A549 (cell line): ENCODE data around the gene TIMM50. TPM values are rescaled to one million over a fixed set of nuclear protein-coding genes. Genes with fewer than 3 reads are reported as not detected.

Experiments used
- ATAC-seq, 2 experiments: fragments of 200-7000 bp in 1 of 2; fragments of >200 bp in 1 of 2; cut with Nextera tagmentation in 1 of 2; cut with Tn5 transposase in 1 of 2; 3 replicates each; pipeline versions ENCODE4 v1.8.0 to v1.9.1; 2018 to 2020; ENCODE audit warnings: mild to moderate bottlenecking in 1 of 2, moderate library complexity in 1 of 2
- CTCF ChIA-PET: fragments of 300-600 bp; sonication (Branson Sonifier 250); formaldehyde crosslinking; extraction: SDS; loops from one replicate; lab custom pipeline; 2021; ENCODE audit warnings: antibody characterized with exemption, inconsistent platforms; lab: Yijun Ruan, JAX
- POLR2A ChIA-PET: fragments of 350-600 bp; formaldehyde crosslinking; extraction: SDS; loops from one replicate; lab custom pipeline; 2021; ENCODE audit warnings: antibody characterized with exemption, inconsistent platforms; lab: Yijun Ruan, JAX
- DNase-seq, 2 experiments: peaks; one replicate each; pipeline versions ENCODE4 v3.0.0 to v3.0.0-alpha.2; 2011 to 2016; ENCODE audit warnings: low read depth in 1 of 2, low spot score in 1 of 2
- FAIRE-seq: peaks from 2 replicates; lab custom pipeline; 2011; peaks lifted over from hg19 to GRCh38; lab: Jason Lieb, UNC
- H3K27ac ChIP-seq, 2 experiments: fragments of >200 bp; sonication (Bioruptor Twin); formaldehyde crosslinking; 3 replicates each; pipeline ENCODE4 v1.5.1; 2016 to 2017
- H3K4me1 ChIP-seq: fragments of >200 bp; sonication (Bioruptor Twin); formaldehyde crosslinking; 3 replicates; pipeline ENCODE4 v1.6.1; 2016
- H3K4me2 ChIP-seq: fragments of >200 bp; sonication (Bioruptor Twin); formaldehyde crosslinking; 3 replicates; pipeline ENCODE4 v1.6.1; 2016
- H3K4me3 ChIP-seq: fragments of >200 bp; sonication (Bioruptor Twin); formaldehyde crosslinking; 3 replicates; pipeline ENCODE4 v1.5.1; 2016
- H3K9me3 ChIP-seq: fragments of >200 bp; sonication (Bioruptor Twin); formaldehyde crosslinking; 3 replicates; pipeline ENCODE4 v1.6.1; 2016
- BHLHE40 ChIP-seq: IDR thresholded peaks from 2 replicates; pipeline ENCODE4 v1.6.1; 2012; ENCODE audit warnings: low read depth, low read length, inconsistent platforms
- CBX2 ChIP-seq: fragments of 200-600 bp; sonication (generic); IDR thresholded peaks from 2 replicates; pipeline ENCODE4 v1.6.1; 2016; ENCODE audit warnings: low read depth, mild to moderate bottlenecking, borderline replicate concordance
- CBX8 ChIP-seq: fragments of 200-600 bp; sonication (generic); IDR thresholded peaks from 2 replicates; pipeline ENCODE4 v1.6.1; 2016
- CHD2 ChIP-seq: fragments of 150-350 bp; IDR thresholded peaks from 2 replicates; pipeline ENCODE4 v1.6.1; 2014; ENCODE audit warnings: low read length; ENCODE audit not compliant: partially characterized antibody
- EHF ChIP-seq: fragments of 250-450 bp; sonication (Bioruptor Pico); IDR thresholded peaks from 2 replicates; pipeline ENCODE4 v1.5.0; 2020; ENCODE audit warnings: mild to moderate bottlenecking
- ESRRA ChIP-seq: fragments of 150-350 bp; IDR thresholded peaks from 2 replicates; pipeline ENCODE4 v1.6.1; 2014; ENCODE audit warnings: mild to moderate bottlenecking, low read length, borderline replicate concordance
- FOSB ChIP-seq: fragments of 250-450 bp; sonication (Bioruptor Pico); IDR thresholded peaks from 2 replicates; pipeline ENCODE4 v1.5.0; 2020; ENCODE audit warnings: mild to moderate bottlenecking, moderate library complexity
- FOSL2 ChIP-seq, 2 experiments: fragments of 450-650 bp in 1 of 2; fragments of >200 bp in 1 of 2; sonication (Bioruptor Twin) in 1 of 2; formaldehyde crosslinking; IDR thresholded peaks; 2 replicates each; pipeline versions ENCODE4 v1.5.0 to v1.6.1; 2016 to 2020; ENCODE audit warnings: mild to moderate bottlenecking in 1 of 2, moderate library complexity in 1 of 2
- FOXS1 ChIP-seq: fragments of 250-450 bp; sonication (Bioruptor Pico); IDR thresholded peaks from 2 replicates; pipeline ENCODE4 v1.5.0; 2020; ENCODE audit warnings: mild to moderate bottlenecking, moderate library complexity
- HEYL ChIP-seq: fragments of 250-450 bp; sonication (Bioruptor Pico); IDR thresholded peaks from 2 replicates; pipeline ENCODE4 v1.8.0; 2021; ENCODE audit warnings: mild to moderate bottlenecking, moderate library complexity
- JUNB ChIP-seq: fragments of >200 bp; sonication (Bioruptor Twin); formaldehyde crosslinking; IDR thresholded peaks from 2 replicates; pipeline ENCODE4 v1.6.1; 2016
- KDM1A ChIP-seq: fragments of 200-600 bp; sonication (generic); IDR thresholded peaks from 2 replicates; pipeline ENCODE4 v1.6.1; 2016; ENCODE audit warnings: low read depth, mild to moderate bottlenecking
- KDM5A ChIP-seq: fragments of 200-600 bp; sonication (generic); IDR thresholded peaks from 2 replicates; pipeline ENCODE4 v1.6.1; 2016; ENCODE audit warnings: antibody characterized with exemption, mild to moderate bottlenecking
- MAFK ChIP-seq: fragments of 450-650 bp; IDR thresholded peaks from 2 replicates; pipeline ENCODE4 v1.6.1; 2014; ENCODE audit not compliant: partially characterized antibody
- MAX ChIP-seq: IDR thresholded peaks from 2 replicates; pipeline ENCODE4 v1.6.1; 2012
- MAZ ChIP-seq: fragments of 150-350 bp; IDR thresholded peaks from 2 replicates; pipeline ENCODE4 v1.6.1; 2014; ENCODE audit warnings: antibody characterized with exemption, low read depth, low read length, borderline replicate concordance
- MYC ChIP-seq: IDR thresholded peaks from 2 replicates; pipeline ENCODE4 v1.6.1; 2012; ENCODE audit warnings: mild to moderate bottlenecking, inconsistent platforms, low read length, improper control_type of control experiment, borderline replicate concordance
- NFE2L2 ChIP-seq: fragments of 150-350 bp; conservative IDR thresholded peaks from 2 replicates; pipeline ENCODE4 v1.6.1; 2014; ENCODE audit warnings: low read length
- NPAS2 ChIP-seq: fragments of 250-450 bp; sonication (Bioruptor Pico); IDR thresholded peaks from 2 replicates; pipeline ENCODE4 v1.8.0; 2022; ENCODE audit warnings: mild to moderate bottlenecking, moderate library complexity, borderline replicate concordance
- NR3C1 ChIP-seq: fragments of >200 bp; sonication (Bioruptor Twin); formaldehyde crosslinking; IDR thresholded peaks from 3 replicates; pipeline ENCODE4 v1.6.1; 2017
- POLR2A ChIP-seq: IDR thresholded peaks from 2 replicates; pipeline ENCODE4 v1.6.1; 2012; ENCODE audit warnings: mild to moderate bottlenecking, low read length
- POLR2AphosphoS2 ChIP-seq: conservative IDR thresholded peaks from 2 replicates; pipeline ENCODE4 v1.6.1; 2012; ENCODE audit warnings: low read length, improper control_type of control experiment, inconsistent platforms
- REST ChIP-seq: fragments of 200-600 bp; sonication (generic); IDR thresholded peaks from 2 replicates; pipeline ENCODE4 v1.6.1; 2016; ENCODE audit warnings: antibody characterized with exemption, mild to moderate bottlenecking, moderate library complexity
- ZNF302 ChIP-seq: fragments of 250-450 bp; sonication (Bioruptor Pico); IDR thresholded peaks from 2 replicates; pipeline ENCODE4 v1.9.0; 2021; ENCODE audit warnings: inconsistent platforms, mild to moderate bottlenecking, moderate library complexity
- ZSCAN20 ChIP-seq: fragments of 250-450 bp; sonication (Bioruptor Pico); IDR thresholded peaks from 2 replicates; pipeline ENCODE4 v1.8.0; 2022; ENCODE audit warnings: mild to moderate bottlenecking, moderate library complexity
- WGBS: methylation state at CpG from one replicate; pipeline ENCODE4 v1.1.6; 2017; ENCODE audit errors: missing lambda C conversion rate; 5-methylcytosine and 5-hydroxymethylcytosine counted together
- polyA plus RNA-seq, 4 experiments: library from polyadenylated mRNA; depleted of rRNA in 3 of 4; stranded (reverse); fragments of >200 nt; fragmentation: RNase III in 1 of 4; extraction: RNeasy Plus Mini Kit Qiagen cat#74134 plus additional on column Dnase treatment in 1 of 4; gene quantifications; 2 replicates in 3 of 4; 3 replicates in 1 of 4; pipeline ENCODE4 v1.2.3, GENCODE V29; 2011 to 2017
- TF ChIP-seq, protein P1 (sequence below): fragments of 250-450 bp; sonication (Bioruptor Pico); IDR thresholded peaks from 2 replicates; pipeline ENCODE4 v1.5.0; 2021; ENCODE audit warnings: mild to moderate bottlenecking, moderate library complexity, borderline replicate concordance
- TF ChIP-seq, protein P2 (sequence below): fragments of 250-450 bp; sonication (Bioruptor Pico); IDR thresholded peaks from 2 replicates; pipeline ENCODE4 v1.5.0; 2020; ENCODE audit warnings: low read depth, mild to moderate bottlenecking, moderate library complexity
- TF ChIP-seq, protein P3 (sequence below): fragments of 150-350 bp; IDR thresholded peaks from 2 replicates; pipeline ENCODE4 v1.6.1; 2014; ENCODE audit warnings: low read depth, mild to moderate bottlenecking, low read length

TIMM50 gene
- polyA plus RNA-seq, 2 of the 4 experiments (the other 2 are of a cell fraction), result 204 to 234 TPM

DNA sequence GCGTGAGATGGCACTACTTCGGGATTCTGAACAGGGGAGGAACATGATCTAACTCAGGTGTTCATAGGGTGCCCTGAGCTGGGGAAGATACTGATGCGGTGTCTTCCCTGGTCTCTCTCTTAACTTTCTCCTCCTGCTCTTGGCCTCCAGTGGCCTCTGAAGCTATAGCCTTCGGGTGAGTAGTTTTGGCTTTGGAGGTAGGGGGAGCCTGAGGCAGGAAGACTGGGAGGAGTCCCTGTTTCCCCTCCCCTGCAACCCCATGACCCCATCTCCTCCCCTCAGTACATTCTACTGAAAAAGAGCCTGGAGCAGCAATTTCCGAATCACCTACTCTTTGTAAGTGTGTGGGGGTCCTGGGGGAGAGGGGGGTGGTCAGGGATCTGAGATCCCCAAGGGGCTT, 37.8 kb downstream of the TIMM50 start:
- peak; percentile 11 to 21; a peak in 5 of 6 replicates for ATAC-seq
- H3K9me3 ChIP-seq, result no peaks in the 10 kb centered on the region
- CTCF ChIA-PET, result interaction anchor here (0.7 to 17.0 kb wide), 13 partner anchors 11 to 476 kb away, joined by 3 to 257 read pairs (median 6); partner anchors contain the start of genes EID2 and EID2B
- TF ChIP-seq MYC (no peak), FOXS1 (CRISPR knock-in tag) (no peak), ESRRA (no peak), CBX2 (no peak), KDM5A (no peak), ZSCAN20 (no peak), FOSB (CRISPR knock-in tag) (no peak), NPAS2 (no peak), NFE2L2 (no peak), NR3C1 (no peak), POLR2A (no peak), MAFK (no peak), MAX (no peak), MAZ (no peak)
- TF ChIP-seq, protein P1, sequence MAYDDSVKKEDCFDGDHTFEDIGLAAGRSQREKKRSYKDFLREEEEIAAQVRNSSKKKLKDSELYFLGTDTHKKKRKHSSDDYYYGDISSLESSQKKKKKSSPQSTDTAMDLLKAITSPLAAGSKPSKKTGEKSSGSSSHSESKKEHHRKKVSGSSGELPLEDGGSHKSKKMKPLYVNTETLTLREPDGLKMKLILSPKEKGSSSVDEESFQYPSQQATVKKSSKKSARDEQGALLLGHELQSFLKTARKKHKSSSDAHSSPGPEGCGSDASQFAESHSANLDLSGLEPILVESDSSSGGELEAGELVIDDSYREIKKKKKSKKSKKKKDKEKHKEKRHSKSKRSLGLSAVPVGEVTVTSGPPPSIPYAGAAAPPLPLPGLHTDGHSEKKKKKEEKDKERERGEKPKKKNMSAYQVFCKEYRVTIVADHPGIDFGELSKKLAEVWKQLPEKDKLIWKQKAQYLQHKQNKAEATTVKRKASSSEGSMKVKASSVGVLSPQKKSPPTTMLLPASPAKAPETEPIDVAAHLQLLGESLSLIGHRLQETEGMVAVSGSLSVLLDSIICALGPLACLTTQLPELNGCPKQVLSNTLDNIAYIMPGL (CRISPR knock-in tag), result no peak
- TF ChIP-seq, all 56 proteins: peak for 0
- Histone ChIP-seq H3K4me2 (no peak overlapping the region), H3K4me1 (peaks cover 9% of the 10 kb centered on the region; the same call in 2 of the 3 replicates), H3K27ac (no peak overlapping the region), H3K4me3 (no peak overlapping the region)
- POLR2A ChIA-PET, result interaction anchor here (1.1 kb wide), 1 partner anchor 83 kb away, joined by 5 read pairs; the partner anchor contains the start of gene RPS16
- FAIRE-seq (no peak), DNase-seq (no peak)
- 62% methylated on average over 5 of the region's 5 CpGs for WGBS

GRCh38 chr19:39518975-39519374, 38.3 kb downstream of the TIMM50 start:
- Histone ChIP-seq H3K4me1 (peaks cover 9% of the 10 kb centered on the region; the same call in 2 of the 3 replicates), H3K9me3 (no peaks in the 10 kb centered on the region), H3K4me3 (no peak overlapping the region), H3K4me2 (no peak overlapping the region), H3K27ac (no peak overlapping the region)
- FAIRE-seq (no peak), ATAC-seq (no peak; a peak in 1 of 6 replicates), DNase-seq (no peak)
- ChIA-PET CTCF (interaction anchor here (0.7 to 17.0 kb wide), 13 partner anchors 10 to 155 kb away, joined by 3 to 257 read pairs (median 6); partner anchors contain the start of genes EID2 and EID2B), POLR2A (interaction anchor here (1.1 kb wide), 1 partner anchor 83 kb away, joined by 5 read pairs; the partner anchor contains the start of gene RPS16)
- WGBS, result 56% methylated on average over 9 of the region's 9 CpGs
- TF ChIP-seq ZNF302 (CRISPR knock-in tag) (no peak), FOSL2 (IDR thresholded peaks at IDR 0.05) (no peak), FOSL2 (CRISPR knock-in tag; IDR thresholded peaks at IDR 0.05) (no peak), ESRRA (no peak), REST (no peak), CBX8 (no peak), EHF (CRISPR knock-in tag) (no peak), MAFK (no peak), KDM1A (no peak), HEYL (CRISPR knock-in tag) (no peak), CHD2 (no peak), POLR2AphosphoS2 (no peak), MAX (no peak), POLR2A (no peak), JUNB (no peak), BHLHE40 (no peak)
- TF ChIP-seq, protein P2, sequence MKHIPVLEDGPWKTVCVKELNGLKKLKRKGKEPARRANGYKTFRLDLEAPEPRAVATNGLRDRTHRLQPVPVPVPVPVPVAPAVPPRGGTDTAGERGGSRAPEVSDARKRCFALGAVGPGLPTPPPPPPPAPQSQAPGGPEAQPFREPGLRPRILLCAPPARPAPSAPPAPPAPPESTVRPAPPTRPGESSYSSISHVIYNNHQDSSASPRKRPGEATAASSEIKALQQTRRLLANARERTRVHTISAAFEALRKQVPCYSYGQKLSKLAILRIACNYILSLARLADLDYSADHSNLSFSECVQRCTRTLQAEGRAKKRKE (CRISPR knock-in tag), result no peak
- TF ChIP-seq, protein P3, sequence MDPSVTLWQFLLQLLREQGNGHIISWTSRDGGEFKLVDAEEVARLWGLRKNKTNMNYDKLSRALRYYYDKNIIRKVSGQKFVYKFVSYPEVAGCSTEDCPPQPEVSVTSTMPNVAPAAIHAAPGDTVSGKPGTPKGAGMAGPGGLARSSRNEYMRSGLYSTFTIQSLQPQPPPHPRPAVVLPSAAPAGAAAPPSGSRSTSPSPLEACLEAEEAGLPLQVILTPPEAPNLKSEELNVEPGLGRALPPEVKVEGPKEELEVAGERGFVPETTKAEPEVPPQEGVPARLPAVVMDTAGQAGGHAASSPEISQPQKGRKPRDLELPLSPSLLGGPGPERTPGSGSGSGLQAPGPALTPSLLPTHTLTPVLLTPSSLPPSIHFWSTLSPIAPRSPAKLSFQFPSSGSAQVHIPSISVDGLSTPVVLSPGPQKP, result no peak
- TF ChIP-seq, protein P1 (CRISPR knock-in tag), result no peak
